Measurements from ENCODE around the gene DMAP1. TPM values are rescaled to one million over a fixed set of nuclear protein-coding genes. Genes with fewer than 3 reads are reported as not detected.

The DMAP1 gene
- total and polyA plus RNA-seq, 2 experiments from 2014 or later = 32.6 to 40.0 TPM

- Histone ChIP-seq H3K4me3 (no peak overlapping the region), H3K36me3 (ENCODE audit: insufficient read depth) (peaks cover 6% of the 10 kb centered on the region; the same call in 1 of the 2 replicates), H3K27me3 (ENCODE audit: insufficient read depth) (no peaks in the 10 kb centered on the region), H3K79me2 (replicated peaks; ENCODE audit: insufficient read depth) (no peaks in the 10 kb centered on the region), H2AFZ (no peak overlapping the region), H3K4me2 (no peak overlapping the region), H4K20me1 (replicated peaks; ENCODE audit: insufficient read depth) (peaks cover 5% of the 10 kb centered on the region; the same call in 1 of the 2 replicates), H3K4me1 (ENCODE audit: insufficient read depth) (no peaks in the 10 kb centered on the region), H3K9me2 (ENCODE audit: insufficient read depth) (0 out of 2 replicates have a peak, but pooled peaks cover 4% of the 10 kb centered on the region), H3F3A (replicated peaks; ENCODE audit: low read depth) (no peaks in the 10 kb centered on the region), H3K27ac (ENCODE audit: low read depth) (no peak overlapping the region)
- H3K27ac Mint-ChIP-seq = no peak overlapping the region
- DNase-seq (ENCODE audit: low spot score) (no peak), ATAC-seq (no peak)
- no peaks in the 10 kb centered on the region for H3K4me1 Mint-ChIP-seq
- H3K36me3 Mint-ChIP-seq (ENCODE audit: low read depth) = peaks cover 63% of the 10 kb centered on the region
- no peak for TF ChIP-seq EZH2phosphoT487 (IDR thresholded peaks at IDR 0.05; ENCODE audit: unreplicated experiment)
- TF ChIP-seq ETS1 (IDR thresholded peaks at IDR 0.05) = no peak
- TF ChIP-seq ZNF331 (CRISPR knock-in tag; IDR thresholded peaks at IDR 0.05; ENCODE audit: low read depth) = no peak
- TF ChIP-seq, protein P1, sequence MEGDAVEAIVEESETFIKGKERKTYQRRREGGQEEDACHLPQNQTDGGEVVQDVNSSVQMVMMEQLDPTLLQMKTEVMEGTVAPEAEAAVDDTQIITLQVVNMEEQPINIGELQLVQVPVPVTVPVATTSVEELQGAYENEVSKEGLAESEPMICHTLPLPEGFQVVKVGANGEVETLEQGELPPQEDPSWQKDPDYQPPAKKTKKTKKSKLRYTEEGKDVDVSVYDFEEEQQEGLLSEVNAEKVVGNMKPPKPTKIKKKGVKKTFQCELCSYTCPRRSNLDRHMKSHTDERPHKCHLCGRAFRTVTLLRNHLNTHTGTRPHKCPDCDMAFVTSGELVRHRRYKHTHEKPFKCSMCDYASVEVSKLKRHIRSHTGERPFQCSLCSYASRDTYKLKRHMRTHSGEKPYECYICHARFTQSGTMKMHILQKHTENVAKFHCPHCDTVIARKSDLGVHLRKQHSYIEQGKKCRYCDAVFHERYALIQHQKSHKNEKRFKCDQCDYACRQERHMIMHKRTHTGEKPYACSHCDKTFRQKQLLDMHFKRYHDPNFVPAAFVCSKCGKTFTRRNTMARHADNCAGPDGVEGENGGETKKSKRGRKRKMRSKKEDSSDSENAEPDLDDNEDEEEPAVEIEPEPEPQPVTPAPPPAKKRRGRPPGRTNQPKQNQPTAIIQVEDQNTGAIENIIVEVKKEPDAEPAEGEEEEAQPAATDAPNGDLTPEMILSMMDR (conservative IDR thresholded peaks at IDR 0.05; ENCODE audit: low read depth in 2 of 2) = no peak
- TF ChIP-seq REST (IDR thresholded peaks at IDR 0.05; ENCODE audit: unreplicated experiment) = no peak
- no peak for TF ChIP-seq NANOG (IDR thresholded peaks at IDR 0.05; ENCODE audit: borderline replicate concordance)
- no peak for TF ChIP-seq STAT1 (IDR thresholded peaks at IDR 0.05; ENCODE audit: unreplicated experiment)
- no peak for TF ChIP-seq JUNB (IDR thresholded peaks at IDR 0.05; ENCODE audit: unreplicated experiment)
- TF ChIP-seq EZH2 (IDR thresholded peaks at IDR 0.05; ENCODE audit: low read depth, unreplicated experiment) = no peak
- TF ChIP-seq POLR2AphosphoS5 (IDR thresholded peaks at IDR 0.05; ENCODE audit: low read depth) = no peak; the same call in 1 of the 2 replicates
- TF ChIP-seq CREB1 (CRISPR knock-in tag; IDR thresholded peaks at IDR 0.05; ENCODE audit: low read depth) = no peak
- no peak for TF ChIP-seq ZNF114 (CRISPR knock-in tag; IDR thresholded peaks at IDR 0.05)
- no peak overlapping the region for H3K4me3 Mint-ChIP-seq
- H3K27me3 Mint-ChIP-seq (ENCODE audit: insufficient read depth, low read depth, poor library complexity) = peaks cover 12% of the 10 kb centered on the region
- H3K9me3 Mint-ChIP-seq = peaks cover 25% of the 10 kb centered on the region
Observed at GRCh38 chr1:44222397-44223186, 9.3 kb downstream of the DMAP1 start.

Measured in GM23338 (cell line).